ENCODE results near the gene NPPB.
"Not testable (repeated sequence)": the region's sequence is repeated elsewhere in the genome, so short reads cannot be mapped to it uniquely, and the experiment has no call there.

Gene NPPB

DNA sequence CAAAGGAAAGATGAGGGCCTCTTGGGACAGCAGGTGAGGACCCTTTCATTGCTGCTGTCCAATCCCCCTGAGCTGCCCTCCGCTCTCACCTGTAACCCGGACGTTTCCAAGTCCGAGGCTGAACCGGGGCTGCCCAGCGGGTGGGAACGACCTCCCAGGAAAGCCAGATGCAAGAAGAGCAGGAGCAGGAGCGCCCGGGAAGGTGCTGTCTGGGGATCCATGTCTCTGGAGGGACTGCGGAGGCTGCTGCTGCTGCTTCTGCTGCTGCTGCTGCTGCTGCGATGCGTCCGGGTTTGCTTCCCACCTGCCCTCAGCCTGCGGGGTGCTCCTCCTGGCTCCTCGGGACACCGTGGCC is at the start of gene NPPB:
NPPB (minus strand) TSS at position 333 of the 355 bp plus-strand sequence; CDS start at position 221, 112 bp downstream.
- DNase-seq (ENCODE audit: low read depth): no peak
- H3K4me1 ChIP-seq (ENCODE audit: control insufficient read depth, insufficient read depth, low read length): no peaks in the 10 kb centered on the region
- peaks cover 74% of the 10 kb centered on the region for H3K27me3 ChIP-seq (replicated peaks; ENCODE audit: control insufficient read depth, insufficient read depth, low read length)
- peaks cover 6% of the 10 kb centered on the region for H3K9me3 ChIP-seq (ENCODE audit: control insufficient read depth, low read length)
- H3K36me3 ChIP-seq (ENCODE audit: control insufficient read depth, insufficient read depth, low read length, severe bottlenecking): no peaks in the 10 kb centered on the region
- H3K4me3 ChIP-seq (ENCODE audit: low read length): no peak within 1 kb of the TSS
- H3K9ac ChIP-seq (ENCODE audit: low read length): no peak within 1 kb of the TSS

DNA sequence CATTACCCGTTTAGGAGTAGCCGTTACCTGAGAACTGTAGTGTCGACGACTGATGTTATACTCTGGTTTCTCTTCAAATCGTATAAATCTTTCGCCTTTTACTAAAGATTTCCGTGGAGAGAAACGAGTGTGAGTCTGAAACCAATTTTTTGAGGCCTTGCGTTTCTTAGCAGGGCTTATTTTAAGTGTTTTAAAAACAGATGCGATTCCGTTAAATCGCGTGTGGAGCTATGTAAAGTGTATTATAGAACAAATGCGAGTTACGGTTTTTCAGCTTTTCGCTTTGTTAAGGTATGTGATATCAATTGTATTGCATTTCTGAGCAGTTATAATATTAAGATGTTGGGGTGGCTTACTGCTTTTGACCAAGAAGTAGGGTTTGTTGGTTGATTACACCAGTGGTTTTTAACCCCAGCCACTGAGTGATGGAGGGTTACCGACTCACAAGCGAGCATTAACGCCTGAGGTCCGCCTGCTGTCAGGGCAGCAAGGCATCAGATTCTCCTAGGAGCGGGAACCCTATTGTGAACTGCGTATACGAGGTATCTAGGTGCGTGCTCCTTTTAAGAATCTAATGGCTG is 49.4 kb upstream of the NPPB start:
- DNase-seq (ENCODE audit: low read depth): peak; percentile 94
- H3K27me3 ChIP-seq (replicated peaks; ENCODE audit: control insufficient read depth, insufficient read depth, low read length): no peaks in the 10 kb centered on the region
- H3K4me1 ChIP-seq (ENCODE audit: control insufficient read depth, insufficient read depth, low read length): peaks cover 7% of the 10 kb centered on the region
- H3K9ac ChIP-seq (ENCODE audit: low read length): peak overlapping the region; percentile 91
- H3K36me3 ChIP-seq (ENCODE audit: control insufficient read depth, insufficient read depth, low read length, severe bottlenecking): no peaks in the 10 kb centered on the region
- H3K4me3 ChIP-seq (ENCODE audit: low read length): peak overlapping the region; percentile 89
- H3K9me3 ChIP-seq (ENCODE audit: control insufficient read depth, low read length): no peaks in the 10 kb centered on the region

DNA sequence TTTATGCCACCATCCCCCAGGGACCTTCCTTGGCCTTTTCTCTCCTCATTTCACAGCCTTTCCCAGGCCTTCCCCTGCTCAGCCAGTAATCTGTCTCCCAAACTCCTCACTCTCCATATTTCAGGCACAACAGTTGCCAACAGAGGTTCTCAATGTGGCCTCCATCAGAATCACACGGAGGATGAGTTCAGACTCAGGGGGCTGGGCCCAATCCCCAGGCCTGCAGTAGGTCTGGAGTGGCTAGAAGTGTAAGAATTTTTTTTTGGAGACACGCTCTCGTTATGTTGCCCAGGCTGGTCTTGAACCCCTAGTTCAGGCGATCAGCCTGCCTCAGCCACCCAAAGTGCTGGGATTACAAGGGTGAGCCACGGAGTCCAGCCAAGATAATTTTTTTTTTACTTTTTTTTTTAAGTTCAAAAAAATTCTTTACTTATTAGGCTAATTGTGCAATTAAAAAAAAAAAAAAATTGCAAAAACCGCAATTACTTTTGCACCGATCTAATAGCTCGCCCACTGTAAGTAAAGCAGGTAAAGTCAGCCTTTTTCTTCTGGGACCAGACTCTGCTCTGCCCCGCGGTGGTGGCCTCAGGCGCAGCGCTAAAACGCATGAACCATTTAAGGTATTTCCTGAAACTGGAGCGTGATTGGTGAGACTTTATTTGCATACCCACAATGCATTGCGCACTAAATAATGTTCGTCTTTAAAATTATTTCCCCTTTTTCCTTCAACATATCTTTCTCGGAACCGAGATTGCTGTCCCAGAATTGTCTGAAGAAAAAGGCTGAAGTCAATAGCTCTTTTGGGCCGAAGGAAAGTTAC is 48.7 kb upstream of the NPPB start:
- peak; percentile 97 for DNase-seq (ENCODE audit: low read depth)
- Histone ChIP-seq H3K9me3 (ENCODE audit: control insufficient read depth, low read length) (no peaks in the 10 kb centered on the region), H3K4me3 (ENCODE audit: low read length) (peak overlapping the region; percentile 89)

DNA sequence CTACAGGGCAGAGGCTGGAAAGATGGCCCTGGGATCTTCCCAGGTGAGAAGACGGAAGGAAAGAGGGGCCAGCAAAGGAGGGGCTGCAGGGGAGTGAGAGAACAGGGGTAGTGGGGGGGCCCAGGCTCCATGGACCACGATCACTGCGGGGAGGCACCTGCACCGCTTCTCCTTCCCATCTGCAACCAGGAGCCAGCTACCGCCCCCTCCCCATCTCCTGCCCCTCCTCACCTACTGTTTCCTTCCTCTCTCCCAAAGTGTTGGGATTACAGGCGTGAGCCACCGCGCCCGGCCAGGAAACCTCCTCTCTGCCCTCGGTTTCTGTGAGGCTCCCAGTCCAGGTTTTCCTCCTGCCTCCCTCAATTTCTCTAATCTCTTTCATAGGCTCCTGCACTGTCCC is 48.1 kb upstream of the NPPB start:
- H3K4me3 ChIP-seq (ENCODE audit: low read length): no peak overlapping the region
- H3K9me3 ChIP-seq (ENCODE audit: control insufficient read depth, low read length): no peaks in the 10 kb centered on the region
- no peak for DNase-seq (ENCODE audit: low read depth)
- no peaks in the 10 kb centered on the region for H3K36me3 ChIP-seq (ENCODE audit: control insufficient read depth, insufficient read depth, low read length, severe bottlenecking)
- H3K4me1 ChIP-seq (ENCODE audit: control insufficient read depth, insufficient read depth, low read length): peaks cover 7% of the 10 kb centered on the region
- H3K27me3 ChIP-seq (replicated peaks; ENCODE audit: control insufficient read depth, insufficient read depth, low read length): no peaks in the 10 kb centered on the region
- no peak overlapping the region for H3K9ac ChIP-seq (ENCODE audit: low read length)

More for the DNA sequence above, 48.7 kb upstream of the NPPB start:
- Histone ChIP-seq H3K4me1 (ENCODE audit: control insufficient read depth, insufficient read depth, low read length) (peaks cover 7% of the 10 kb centered on the region), H3K9ac (ENCODE audit: low read length) (peak overlapping the region; percentile 91), H3K36me3 (ENCODE audit: control insufficient read depth, insufficient read depth, low read length, severe bottlenecking) (no peaks in the 10 kb centered on the region), H3K27me3 (replicated peaks; ENCODE audit: control insufficient read depth, insufficient read depth, low read length) (no peaks in the 10 kb centered on the region)

DNA sequence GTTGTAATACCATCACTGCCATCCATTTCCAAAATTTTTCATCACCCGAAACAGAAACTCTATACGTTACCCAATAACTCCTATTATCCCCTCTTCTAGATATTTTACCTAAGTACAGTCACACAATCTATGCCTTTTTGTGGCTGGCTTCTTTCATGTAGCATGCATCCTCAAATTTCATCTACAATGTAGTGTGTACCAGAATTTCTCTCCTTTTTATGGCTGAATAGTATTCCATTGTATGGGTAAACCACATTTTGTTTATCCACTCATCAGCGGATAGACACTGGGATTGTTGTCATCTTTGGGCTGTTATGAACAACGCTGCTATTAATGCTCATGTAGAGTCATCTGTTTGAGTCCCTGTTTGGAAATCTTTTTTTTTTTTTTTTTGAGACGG is 46.2 kb upstream of the NPPB start:
- Histone ChIP-seq H3K27me3 (replicated peaks; ENCODE audit: control insufficient read depth, insufficient read depth, low read length) (peaks cover 4% of the 10 kb centered on the region), H3K9ac (ENCODE audit: low read length) (no peak overlapping the region), H3K4me1 (ENCODE audit: control insufficient read depth, insufficient read depth, low read length) (peaks cover 7% of the 10 kb centered on the region), H3K4me3 (ENCODE audit: low read length) (no peak overlapping the region), H3K36me3 (ENCODE audit: control insufficient read depth, insufficient read depth, low read length, severe bottlenecking) (no peaks in the 10 kb centered on the region), H3K9me3 (ENCODE audit: control insufficient read depth, low read length) (no peaks in the 10 kb centered on the region)
- no peak for DNase-seq (ENCODE audit: low read depth)

DNA sequence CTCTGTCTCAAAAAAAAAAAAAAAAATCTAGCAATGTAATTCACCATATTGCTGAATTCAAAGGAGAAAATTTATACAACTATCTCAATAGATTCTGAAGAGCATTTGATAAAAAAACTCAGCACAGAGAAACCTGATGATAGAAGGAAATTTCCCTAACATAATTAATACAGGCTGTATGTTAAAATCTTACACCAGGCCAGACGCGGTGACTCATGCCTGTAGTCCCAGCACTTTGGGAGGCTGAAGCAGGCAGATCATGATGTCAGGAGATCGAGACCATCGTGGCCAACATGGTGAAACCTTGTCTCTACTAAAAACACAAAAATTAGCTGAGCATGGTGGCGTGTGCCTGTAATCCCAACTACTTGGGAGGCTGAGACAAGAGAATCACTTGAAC is 45.4 kb upstream of the NPPB start:
- not testable (repeated sequence) for H3K9me3 ChIP-seq (ENCODE audit: control insufficient read depth, low read length); H3K9ac ChIP-seq (ENCODE audit: low read length); H3K4me1 ChIP-seq (ENCODE audit: control insufficient read depth, insufficient read depth, low read length); H3K36me3 ChIP-seq (ENCODE audit: control insufficient read depth, insufficient read depth, low read length, severe bottlenecking); H3K4me3 ChIP-seq (ENCODE audit: low read length)
- peak; percentile 59 for DNase-seq (ENCODE audit: low read depth)
- peaks cover 12% of the 10 kb centered on the region for H3K27me3 ChIP-seq (replicated peaks; ENCODE audit: control insufficient read depth, insufficient read depth, low read length)

DNA sequence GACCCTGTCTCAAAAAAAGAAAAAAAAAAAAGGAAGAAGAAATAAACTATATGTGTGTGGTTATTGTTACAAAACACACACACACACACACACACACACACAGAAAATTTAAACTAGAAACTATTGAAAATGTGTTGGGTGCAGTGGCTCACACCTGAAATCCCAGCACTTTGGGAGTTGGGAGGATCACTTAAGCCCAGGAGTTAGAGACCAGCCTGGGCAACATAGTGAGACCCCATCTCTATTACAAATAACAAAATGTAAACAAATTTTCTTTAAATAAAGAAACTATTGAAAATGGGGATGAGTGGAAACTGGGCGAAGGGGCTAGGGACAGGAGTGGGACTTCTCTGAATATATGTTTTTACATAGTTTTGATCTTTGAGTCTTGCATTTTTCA is 44.5 kb upstream of the NPPB start:
- Histone ChIP-seq H3K9me3 (ENCODE audit: control insufficient read depth, low read length) (no peaks in the 10 kb centered on the region), H3K27me3 (replicated peaks; ENCODE audit: control insufficient read depth, insufficient read depth, low read length) (peaks cover 19% of the 10 kb centered on the region), H3K36me3 (ENCODE audit: control insufficient read depth, insufficient read depth, low read length, severe bottlenecking) (no peaks in the 10 kb centered on the region), H3K9ac (ENCODE audit: low read length) (no peak overlapping the region), H3K4me1 (ENCODE audit: control insufficient read depth, insufficient read depth, low read length) (no peaks in the 10 kb centered on the region), H3K4me3 (ENCODE audit: low read length) (no peak overlapping the region)
- no peak for DNase-seq (ENCODE audit: low read depth)

DNA sequence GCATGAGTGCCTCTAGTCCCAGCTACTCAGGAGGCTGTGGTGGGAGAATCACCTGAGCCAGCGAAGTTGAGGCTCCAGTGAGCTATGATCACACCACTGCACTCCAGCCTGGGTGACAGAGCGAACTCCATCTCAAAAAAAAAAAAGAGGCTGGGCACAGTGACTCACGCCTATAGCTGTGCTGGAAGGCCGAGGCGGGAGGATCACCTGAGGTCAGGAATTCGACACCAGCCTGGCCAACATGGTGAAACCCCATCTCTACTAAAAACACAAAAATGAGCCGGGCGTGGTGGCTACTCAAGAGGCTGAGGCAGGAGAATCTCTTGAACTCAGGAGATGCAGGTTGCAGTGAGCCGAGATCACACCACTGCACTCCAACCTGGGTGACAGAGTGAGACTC is 42.7 kb upstream of the NPPB start:
- H3K27me3 ChIP-seq (replicated peaks; ENCODE audit: control insufficient read depth, insufficient read depth, low read length): peaks cover 29% of the 10 kb centered on the region
- H3K4me1 ChIP-seq (ENCODE audit: control insufficient read depth, insufficient read depth, low read length); H3K36me3 ChIP-seq (ENCODE audit: control insufficient read depth, insufficient read depth, low read length, severe bottlenecking); H3K9ac ChIP-seq (ENCODE audit: low read length); H3K4me3 ChIP-seq (ENCODE audit: low read length); H3K9me3 ChIP-seq (ENCODE audit: control insufficient read depth, low read length); DNase-seq (ENCODE audit: low read depth): not testable (repeated sequence)

DNA sequence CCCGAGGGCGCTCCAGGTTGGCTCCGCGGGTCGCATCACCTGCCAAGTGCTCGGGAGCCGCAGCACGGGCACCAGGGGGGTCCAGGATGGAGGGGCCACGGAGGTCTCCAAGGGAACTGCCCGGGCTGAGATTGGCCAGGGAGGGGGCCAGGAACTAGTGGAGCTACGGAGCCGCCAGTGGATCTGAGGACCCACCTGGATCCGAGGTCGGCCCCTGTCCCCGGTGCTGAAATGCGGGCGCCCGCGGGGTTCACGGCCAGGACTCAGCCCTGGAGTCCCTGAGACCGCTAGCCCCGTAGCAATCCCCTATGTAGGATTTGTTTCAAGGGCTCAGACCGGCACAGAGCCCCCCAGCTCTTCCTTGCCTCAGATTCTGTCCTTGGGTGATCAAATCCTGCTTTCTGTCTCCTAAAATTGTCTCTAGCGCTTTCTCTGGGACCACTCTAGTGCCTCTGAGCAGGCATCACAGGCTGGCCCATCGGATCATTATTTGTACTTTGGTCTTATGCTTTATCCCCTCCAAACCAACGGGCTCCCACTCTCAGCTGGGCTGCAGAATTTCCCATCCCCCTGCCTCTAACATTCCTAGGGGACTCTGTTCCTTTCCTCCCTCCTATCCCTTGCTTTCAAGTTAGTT is 40.2 kb upstream of the NPPB start:
- H3K36me3 ChIP-seq (ENCODE audit: control insufficient read depth, insufficient read depth, low read length, severe bottlenecking): no peaks in the 10 kb centered on the region
- no peak overlapping the region for H3K4me3 ChIP-seq (ENCODE audit: low read length)
- peak; percentile 22 for DNase-seq (ENCODE audit: low read depth)
- peaks cover 34% of the 10 kb centered on the region for H3K27me3 ChIP-seq (replicated peaks; ENCODE audit: control insufficient read depth, insufficient read depth, low read length)
- H3K9ac ChIP-seq (ENCODE audit: low read length): no peak overlapping the region
- H3K9me3 ChIP-seq (ENCODE audit: control insufficient read depth, low read length): no peaks in the 10 kb centered on the region
- H3K4me1 ChIP-seq (ENCODE audit: control insufficient read depth, insufficient read depth, low read length): no peaks in the 10 kb centered on the region

DNA sequence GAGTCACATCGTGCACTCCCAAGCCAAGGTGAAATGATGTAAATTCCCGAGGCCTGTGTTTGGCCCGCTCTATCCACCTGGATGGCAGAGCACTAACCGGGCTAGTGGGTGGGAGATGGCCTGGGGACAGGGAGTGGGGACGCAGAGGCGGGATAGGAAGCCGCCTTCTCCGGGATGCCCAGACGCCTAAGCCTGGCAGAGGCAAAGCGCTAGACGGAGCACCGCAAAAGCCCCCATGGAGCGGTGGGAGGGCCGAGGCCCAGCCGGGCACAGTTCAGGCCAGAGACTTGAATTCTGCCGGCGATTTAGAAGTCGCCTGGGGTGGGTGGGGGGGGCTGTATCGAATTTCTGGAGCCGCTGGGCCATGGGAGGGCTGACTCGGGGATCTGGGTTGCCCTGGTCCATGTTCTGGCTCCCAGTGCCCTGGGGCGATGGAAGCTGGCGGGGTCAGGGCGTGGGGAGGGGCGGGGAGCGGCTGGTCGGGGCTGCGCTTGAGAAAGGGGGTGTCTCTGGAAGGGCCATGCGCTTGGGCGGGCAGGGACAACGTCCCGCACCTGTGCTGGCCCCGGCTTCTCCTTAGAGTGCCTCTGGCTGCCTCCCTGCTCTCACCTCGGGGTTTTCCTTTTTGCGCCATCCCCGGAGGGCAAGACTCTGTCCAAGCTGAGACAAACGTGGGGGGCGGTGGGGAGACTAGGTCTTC is 39.5 kb upstream of the NPPB start:
- H3K9me3 ChIP-seq (ENCODE audit: control insufficient read depth, low read length): no peaks in the 10 kb centered on the region
- peaks cover 4% of the 10 kb centered on the region for H3K4me1 ChIP-seq (ENCODE audit: control insufficient read depth, insufficient read depth, low read length)
- no peak overlapping the region for H3K9ac ChIP-seq (ENCODE audit: low read length)
- DNase-seq (ENCODE audit: low read depth): no peak
- H3K27me3 ChIP-seq (replicated peaks; ENCODE audit: control insufficient read depth, insufficient read depth, low read length): peaks cover 34% of the 10 kb centered on the region
- no peaks in the 10 kb centered on the region for H3K36me3 ChIP-seq (ENCODE audit: control insufficient read depth, insufficient read depth, low read length, severe bottlenecking)
- no peak overlapping the region for H3K4me3 ChIP-seq (ENCODE audit: low read length)

DNA sequence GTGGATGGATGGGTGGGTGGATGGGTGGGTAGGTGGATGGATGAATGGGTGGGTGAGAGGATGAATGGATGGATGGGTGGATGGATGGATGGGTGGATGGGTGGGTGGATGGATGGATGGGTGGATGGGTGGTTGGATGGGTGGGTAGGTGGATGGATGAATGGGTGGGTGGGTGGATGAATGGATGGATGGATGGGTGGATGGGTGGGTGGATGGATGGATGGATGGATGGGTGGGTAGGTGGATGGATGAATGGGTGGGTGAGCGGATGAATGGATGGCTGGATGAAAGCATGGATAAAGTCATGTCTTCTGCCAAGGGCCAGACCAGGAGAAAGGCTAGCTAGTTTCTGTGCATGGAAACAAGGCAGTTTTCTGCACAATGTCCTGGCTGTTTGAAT is 35.8 kb upstream of the NPPB start:
- H3K4me3 ChIP-seq (ENCODE audit: low read length); H3K36me3 ChIP-seq (ENCODE audit: control insufficient read depth, insufficient read depth, low read length, severe bottlenecking); H3K9ac ChIP-seq (ENCODE audit: low read length); DNase-seq (ENCODE audit: low read depth); H3K9me3 ChIP-seq (ENCODE audit: control insufficient read depth, low read length); H3K4me1 ChIP-seq (ENCODE audit: control insufficient read depth, insufficient read depth, low read length): not testable (repeated sequence)
- H3K27me3 ChIP-seq (replicated peaks; ENCODE audit: control insufficient read depth, insufficient read depth, low read length): peaks cover 51% of the 10 kb centered on the region

Data from adipocyte (in vitro differentiated cells).